Skin of body (tissue), 2 donors: ENCODE results near the gene POLD4. TPM values are rescaled to one million over a fixed set of nuclear protein-coding genes. Genes with fewer than 3 reads are reported as not detected.
"Not testable (repeated sequence)": the region's sequence is repeated elsewhere in the genome, so short reads cannot be mapped to it uniquely, and the experiment has no call there.

Experiments used
- DNase-seq: peaks from one replicate; lab custom pipeline; 2025; lab: John Stamatoyannopoulos, UW
- total RNA-seq: library from RNA; depleted of rRNA; stranded (reverse); fragments of >200 nt; gene quantifications from one replicate; pipeline ENCODE4 v1.2.3, GENCODE V29; 2014

The POLD4 gene
- total RNA-seq, 1 donor from 2014 or later = 9.5 TPM

DNA sequence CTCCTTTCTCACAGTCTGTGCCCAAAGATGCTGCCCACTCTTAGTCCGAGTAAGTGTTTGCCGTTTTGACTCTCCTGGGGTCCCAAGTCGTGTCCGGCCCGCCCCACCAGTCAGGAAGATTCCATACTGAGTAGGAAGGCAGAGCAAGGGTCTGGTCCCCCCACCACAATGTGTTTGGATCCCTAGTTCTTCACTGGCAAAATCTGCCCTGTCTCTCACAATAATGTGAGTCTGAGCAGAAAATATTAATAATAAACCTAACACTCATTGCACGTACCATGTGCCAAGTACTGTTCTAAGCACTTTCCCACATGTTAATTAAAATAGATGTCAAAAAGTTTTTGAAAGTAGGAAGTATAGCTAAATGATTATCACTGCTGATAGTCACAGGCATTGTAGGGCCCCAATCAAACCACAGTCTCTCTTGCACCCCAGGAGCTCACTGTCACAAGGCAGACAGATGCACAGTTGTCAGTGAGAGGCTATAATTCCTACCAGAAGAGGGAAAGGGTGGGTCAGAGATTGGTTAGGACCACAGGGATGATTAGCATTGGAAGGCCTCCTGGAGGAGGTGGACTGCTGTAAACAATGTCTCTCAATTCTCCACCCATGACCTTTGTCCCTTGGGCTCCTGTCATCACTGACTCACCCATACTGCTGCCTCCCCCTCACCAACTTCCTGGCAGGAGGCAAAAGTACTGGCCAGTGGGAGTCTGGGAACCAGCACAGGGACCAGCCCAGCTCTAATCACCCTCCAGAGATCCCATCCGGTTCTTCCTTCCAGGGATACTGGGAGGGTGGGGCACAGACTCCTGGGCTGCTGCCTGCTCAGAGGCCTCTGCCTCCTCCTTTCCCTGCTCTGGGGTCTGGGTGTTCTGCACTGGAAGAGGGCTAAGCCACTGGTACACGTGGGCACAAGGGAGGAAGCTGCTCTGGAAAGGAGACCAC lies 1.0 kb upstream of the POLD4 start:
- no peak for DNase-seq

GRCh38 chr11:67352546-67353316 lies 615 bp downstream of the POLD4 start:
- no peak for DNase-seq

- DNase-seq = peak; percentile 47
Observed at GRCh38 chr11:67351275-67352005, 1.9 kb downstream of the POLD4 start.

- no peak for DNase-seq
Observed at GRCh38 chr11:67349928-67350465, 3.3 kb downstream of the POLD4 start.

DNA sequence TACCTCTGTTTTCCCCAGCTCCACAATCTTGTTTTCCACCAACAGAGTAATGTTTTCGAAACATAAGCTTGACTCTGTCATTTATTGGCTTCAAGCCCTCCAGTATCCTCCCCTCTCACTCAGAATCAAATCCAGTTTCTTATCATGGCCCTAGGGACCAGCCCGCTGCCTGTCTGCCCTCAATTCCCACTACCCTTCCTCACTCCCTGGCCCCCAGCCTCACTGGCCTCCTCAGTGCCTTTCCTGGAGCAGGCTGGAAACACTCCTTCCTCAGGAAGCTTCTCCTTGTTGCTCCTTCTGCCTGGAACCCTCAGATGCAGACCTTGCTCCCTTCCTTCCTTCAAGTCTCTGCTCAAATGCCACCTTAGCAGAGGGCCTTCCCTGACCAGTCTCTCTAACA lies 3.9 kb downstream of the POLD4 start:
- DNase-seq = no peak

- no peak for DNase-seq
Observed at GRCh38 chr11:67349036-67349435, 4.3 kb downstream of the POLD4 start.

- DNase-seq = no peak
Observed at GRCh38 chr11:67347964-67348749, 5.2 kb downstream of the POLD4 start.

DNA sequence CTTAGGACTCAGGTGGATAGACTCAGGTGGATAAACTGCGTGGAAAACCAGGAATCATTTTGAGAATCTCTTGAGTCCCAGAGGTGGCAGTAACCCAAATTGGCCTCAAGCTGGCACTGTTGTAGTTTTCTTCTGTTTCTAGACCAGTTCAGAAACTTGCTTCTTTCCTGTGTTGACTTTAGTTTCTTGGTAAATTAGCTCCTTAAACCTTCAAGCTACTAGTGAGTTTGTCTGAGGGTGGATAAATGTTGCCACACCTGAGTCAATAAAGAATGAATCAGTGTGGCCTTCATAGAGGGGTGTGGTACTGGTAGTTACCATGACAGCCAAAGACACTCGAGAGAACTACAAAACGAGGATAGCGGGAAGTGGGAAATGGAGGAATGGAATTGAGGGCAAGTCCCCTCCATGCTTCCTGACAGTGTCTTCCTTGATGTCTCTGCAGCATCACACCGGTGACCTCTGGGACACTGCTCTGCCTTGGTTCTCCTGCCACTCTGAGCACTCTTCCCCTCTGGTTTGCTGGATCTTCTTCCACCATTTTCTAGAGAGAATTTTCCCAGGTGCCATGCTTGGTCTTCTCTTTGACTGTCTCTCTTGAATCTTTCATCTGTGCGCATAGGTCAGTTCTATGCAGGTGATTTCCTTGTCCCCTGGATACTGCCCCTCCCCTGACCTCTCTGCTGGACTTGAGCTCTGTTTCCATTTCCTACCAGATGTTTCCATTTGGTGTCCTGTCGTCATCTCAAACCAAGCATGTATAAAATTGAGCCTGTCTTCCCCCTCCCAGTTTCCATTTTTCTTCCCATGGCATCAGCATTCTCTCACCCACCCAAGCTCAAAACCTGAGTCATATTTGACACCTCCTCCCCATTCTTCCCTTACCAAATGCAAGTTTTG lies 7.2 kb downstream of the POLD4 start:
- no peak for DNase-seq

- DNase-seq = no peak
Observed at GRCh38 chr11:67345247-67345919, 8.0 kb downstream of the POLD4 start.

DNA sequence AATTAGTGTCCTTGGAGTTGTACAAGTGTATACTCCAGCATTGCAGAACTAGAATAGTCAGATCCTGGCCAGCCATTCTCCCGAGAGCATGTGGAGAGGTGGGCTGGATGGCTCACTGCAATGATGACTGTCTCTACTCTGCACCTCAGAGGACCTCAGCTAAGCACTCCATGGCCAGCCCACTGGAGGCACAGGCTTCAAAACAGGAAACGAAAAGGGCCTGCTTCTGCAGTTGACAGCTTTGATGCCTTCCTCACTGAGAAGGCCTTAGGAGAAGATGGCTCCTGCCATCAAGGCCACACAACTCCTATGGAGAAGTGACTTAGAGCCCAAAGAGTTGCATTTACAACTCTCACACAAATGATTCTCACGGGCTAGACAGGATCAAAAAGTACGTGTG lies 9.1 kb downstream of the POLD4 start:
- no peak for DNase-seq

DNA sequence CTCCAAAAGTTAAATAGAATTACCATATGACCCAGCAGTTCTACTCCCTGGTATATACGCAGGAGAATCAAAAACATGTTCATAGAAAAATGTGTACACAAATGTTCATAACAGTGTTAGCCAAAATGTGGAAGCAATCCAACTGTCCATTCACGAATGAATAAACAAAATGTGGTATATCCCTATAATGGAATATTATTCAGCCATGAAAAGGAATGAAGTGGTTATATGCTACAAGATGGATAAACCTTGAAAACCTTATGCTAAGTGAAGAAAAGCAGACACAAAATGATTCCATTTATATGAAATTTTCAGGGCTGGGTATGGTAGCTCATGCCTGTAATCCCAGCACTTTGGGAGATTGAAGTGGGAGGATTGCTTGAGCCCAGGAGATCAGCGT lies 16.1 kb downstream of the POLD4 start:
- no peak for DNase-seq

DNA sequence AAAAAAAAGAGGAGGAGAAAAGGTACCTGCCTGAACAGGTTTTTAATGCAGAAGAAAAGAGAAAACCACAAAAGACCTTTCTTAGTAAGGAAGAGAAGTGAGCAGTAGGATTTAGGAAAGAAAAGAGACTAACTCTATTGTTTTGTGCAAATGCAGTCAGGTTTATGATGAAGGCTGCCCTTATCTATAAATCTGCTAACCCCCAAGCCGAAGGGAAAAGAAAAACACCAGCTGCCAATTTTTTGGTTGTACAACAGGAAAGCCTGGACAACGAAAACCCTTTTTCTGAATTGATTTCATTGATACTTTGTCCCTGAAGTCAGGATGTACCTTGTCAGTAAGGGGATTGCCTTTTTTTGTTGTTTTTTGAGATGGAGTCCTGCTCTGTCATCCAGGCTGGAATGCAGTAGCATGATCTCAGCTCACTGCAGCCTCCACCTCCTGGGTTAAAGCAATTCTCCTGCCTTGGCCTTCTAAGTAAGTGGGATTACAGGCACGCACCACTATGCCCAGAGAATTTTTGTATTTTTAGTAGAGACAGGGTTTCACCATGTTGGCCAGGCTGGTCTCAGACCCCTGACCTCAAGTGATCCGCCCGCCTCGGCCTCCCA lies 21.2 kb downstream of the POLD4 start:
- DNase-seq = no peak

DNA sequence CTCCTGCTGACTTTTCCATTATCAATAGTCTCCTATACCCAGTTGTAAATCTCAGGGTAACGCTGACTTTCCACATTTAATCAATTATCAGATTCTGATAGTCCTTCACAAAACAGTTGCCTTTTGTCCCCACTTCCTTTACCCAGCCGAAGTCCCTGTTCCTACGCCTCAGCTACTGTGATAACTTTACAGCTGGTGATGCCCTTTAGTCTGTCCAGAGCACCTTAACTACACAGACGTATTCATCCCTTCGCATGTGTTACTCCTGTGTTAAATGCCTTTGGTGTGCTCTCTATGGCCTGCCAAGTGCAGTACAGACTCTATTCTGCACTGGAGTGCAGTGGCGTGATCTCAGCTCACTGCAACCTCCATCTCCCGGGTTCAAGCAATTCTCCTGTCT lies 29.8 kb downstream of the POLD4 start:
- no peak for DNase-seq

GRCh38 chr11:67322049-67322448 lies 31.3 kb downstream of the POLD4 start:
- DNase-seq = no peak

- no peak for DNase-seq
Observed at GRCh38 chr11:67321313-67321871, 32.0 kb downstream of the POLD4 start.

- DNase-seq = no peak
Observed at GRCh38 chr11:67320691-67321090, 32.7 kb downstream of the POLD4 start.

DNA sequence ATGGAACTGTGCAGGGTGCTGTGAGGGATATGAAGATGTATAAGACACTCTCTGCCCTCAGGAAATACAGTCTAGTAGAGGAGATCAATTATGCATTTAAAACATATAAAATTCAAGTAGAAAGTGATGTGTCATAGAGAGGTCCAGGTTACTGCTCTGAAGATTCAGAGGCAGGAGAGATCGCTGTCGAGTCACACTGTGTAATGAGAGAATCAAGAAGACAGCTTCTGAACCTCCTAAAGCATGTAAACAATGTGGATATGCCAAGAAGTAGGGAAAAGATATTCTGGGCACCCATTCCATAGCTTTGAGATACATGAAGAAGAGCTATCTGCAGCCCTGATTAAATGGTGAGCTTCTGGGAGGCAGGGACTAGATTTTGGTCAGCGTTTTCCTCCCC lies 33.3 kb downstream of the POLD4 start:
- DNase-seq = no peak

DNA sequence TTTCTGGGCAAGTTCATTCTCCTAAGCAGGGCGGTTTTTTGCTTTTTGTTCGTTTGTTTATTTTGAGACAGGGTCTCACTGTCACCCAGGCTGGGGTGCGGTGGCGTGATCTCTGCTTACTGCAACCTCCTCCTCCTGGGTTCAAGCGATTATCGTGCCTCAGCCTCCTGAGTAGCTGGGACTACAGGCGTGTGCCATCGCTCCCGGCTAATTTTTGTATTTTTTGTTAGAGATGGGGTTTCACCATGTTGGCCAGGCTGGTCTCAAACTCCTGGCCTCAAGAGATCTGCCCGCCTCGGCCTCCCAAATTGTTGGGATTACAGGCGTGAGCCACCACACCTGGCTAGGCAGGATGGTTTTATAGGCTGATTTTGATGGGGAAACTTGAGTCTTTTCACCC lies 34.5 kb downstream of the POLD4 start:
- not testable (repeated sequence) for DNase-seq
